HG03442 (cell line): ENCODE results near the gene ISL1.

Experiments used
- ATAC-seq: cut with Tn5 transposase; IDR thresholded peaks from one replicate; pipeline ENCODE4 v1.9.1; 2021; ENCODE audit warnings: mild to moderate bottlenecking, moderate library complexity; ENCODE audit not compliant: unreplicated experiment

Gene ISL1

GRCh38 chr5:51386916-51387883 is 4.0 kb downstream of the ISL1 start:
- no peak for ATAC-seq

- ATAC-seq = no peak
Measured at GRCh38 chr5:51387884-51388275, 4.6 kb downstream of the ISL1 start.

DNA sequence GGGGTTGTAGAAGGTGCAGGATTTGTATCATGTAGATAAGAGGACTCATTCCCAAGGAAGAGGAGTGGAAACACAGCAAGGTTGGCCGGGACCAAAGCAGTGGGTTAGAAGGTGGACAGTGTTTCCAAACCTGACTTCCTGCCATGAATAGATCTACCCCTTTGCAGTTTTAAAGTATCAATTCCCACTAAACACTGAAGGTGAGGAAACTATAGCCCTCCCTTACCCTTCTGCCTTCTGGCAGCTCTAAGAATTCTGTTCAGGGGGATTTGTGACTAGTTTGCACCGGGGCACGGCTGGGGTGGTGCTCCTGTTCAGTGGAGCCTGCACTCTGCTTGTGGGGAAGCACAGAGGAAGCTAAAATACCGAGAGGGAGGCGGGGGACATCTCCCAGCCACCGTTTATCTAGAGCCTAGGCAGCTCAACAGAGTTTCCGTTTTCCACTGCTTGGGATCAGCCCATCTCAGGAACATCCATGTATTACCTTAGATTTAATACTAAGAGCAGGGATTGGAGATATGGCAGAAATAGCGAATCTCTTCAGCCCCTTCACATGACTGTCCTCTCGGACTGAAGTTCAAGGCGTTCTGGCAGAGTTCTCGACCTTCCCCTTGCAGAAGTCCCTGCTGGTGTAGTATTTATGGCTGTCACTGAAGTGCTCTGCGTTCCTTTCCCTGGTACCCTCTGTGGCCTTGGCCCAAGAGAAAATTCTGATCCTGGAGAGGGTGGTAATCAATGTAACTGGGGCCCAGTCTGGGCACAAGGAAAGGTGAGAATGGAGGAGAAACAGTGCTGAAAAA is 5.4 kb downstream of the ISL1 start:
- no peak for ATAC-seq

- ATAC-seq = no peak
Measured at GRCh38 chr5:51389288-51389576, 6.0 kb downstream of the ISL1 start.

GRCh38 chr5:51389577-51390463 is 6.6 kb downstream of the ISL1 start:
- ATAC-seq = no peak

- no peak for ATAC-seq
Measured at GRCh38 chr5:51391175-51391574, 7.9 kb downstream of the ISL1 start.

GRCh38 chr5:51392689-51393199 is 9.5 kb downstream of the ISL1 start:
- ATAC-seq = no peak

DNA sequence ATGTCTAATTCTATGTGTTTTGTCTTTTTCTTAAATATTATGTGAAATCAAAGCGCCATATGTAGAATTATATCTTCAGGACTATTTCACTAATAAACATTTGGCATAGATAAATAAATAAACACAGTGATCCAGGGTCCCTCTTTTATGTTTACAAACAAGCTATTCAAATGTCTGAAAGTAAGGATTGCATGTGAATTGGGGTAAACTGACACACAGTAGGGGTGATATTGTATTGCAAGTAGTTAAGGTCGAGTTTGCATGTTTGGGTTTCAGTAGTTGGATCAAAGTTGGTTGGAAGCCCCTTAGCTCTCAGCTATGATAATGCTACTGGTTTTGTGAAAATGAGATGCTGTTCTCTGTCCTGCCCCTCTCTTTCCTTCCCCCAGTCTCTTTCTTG is 11.4 kb downstream of the ISL1 start:
- no peak for ATAC-seq

DNA sequence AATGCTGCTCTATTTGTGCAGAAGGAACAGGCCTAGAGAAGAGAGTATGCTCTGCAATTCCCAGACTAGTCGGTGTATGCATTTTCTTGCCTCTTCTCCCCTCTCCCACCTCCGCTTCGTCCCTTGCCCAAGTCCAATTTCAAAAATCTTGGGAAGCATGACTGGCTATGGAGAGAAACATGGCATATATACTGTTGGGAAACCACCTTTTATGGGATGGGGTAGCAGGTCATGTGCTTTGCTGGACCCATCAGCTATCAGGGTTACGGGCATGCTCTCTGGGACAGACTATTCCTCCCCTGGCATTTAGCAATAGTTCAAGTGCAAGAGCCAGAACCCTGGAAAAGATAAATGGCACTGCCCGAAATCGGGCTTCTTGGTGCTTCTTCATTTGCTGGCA is 12.0 kb downstream of the ISL1 start:
- ATAC-seq = no peak

DNA sequence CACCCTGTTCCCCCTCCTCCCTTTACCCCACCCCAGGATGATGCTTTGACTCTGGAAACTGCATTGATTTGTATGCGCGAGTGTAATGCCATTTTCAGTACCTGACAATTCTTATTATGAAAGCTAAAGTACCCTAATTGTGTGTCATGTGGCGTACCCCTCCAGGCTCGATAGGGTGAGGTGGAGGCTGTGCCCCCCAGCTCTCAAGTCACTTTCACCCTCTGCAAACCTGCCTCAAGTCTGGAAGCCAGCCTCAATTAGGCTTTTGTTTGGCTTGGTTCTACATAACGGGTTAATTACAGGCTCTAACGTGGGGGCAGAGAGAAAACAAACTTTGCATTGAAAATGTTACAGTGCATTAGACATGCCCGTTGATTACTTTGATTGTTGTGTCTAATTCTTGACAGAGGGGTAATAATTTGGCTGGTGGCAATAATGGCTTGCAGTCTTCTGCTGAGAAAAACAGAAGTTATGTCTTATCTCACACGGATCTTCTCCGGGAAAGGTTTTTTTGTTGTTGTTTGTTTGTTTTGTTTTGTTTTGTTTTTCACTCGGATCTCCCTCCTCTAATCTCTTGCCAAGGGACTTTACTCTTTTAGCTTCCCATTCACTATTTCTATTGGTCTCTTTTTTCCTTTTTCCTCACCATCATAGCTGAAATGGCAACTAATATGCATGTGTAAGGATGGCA is 12.6 kb downstream of the ISL1 start:
- no peak for ATAC-seq

DNA sequence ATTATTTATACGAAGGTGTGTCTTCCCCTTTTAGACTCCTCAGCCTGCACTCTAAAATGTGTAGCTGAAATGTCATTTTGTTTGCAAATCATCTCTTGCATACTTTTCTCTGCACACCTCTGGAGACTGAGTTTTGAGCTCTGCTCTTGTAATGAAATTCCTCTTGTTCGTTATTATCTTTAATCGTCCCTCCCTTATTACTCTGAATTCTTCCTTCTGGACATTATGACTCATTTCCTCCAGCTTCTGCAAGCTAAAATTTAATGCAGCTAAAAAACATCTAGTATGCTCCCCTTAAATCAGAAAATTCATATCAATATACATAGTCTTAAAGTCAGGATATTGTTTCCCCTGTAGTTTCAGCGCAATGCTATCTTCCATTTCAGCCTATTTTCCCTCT is 13.5 kb downstream of the ISL1 start:
- ATAC-seq = no peak

GRCh38 chr5:51397996-51398395 is 14.7 kb downstream of the ISL1 start:
- ATAC-seq = no peak

DNA sequence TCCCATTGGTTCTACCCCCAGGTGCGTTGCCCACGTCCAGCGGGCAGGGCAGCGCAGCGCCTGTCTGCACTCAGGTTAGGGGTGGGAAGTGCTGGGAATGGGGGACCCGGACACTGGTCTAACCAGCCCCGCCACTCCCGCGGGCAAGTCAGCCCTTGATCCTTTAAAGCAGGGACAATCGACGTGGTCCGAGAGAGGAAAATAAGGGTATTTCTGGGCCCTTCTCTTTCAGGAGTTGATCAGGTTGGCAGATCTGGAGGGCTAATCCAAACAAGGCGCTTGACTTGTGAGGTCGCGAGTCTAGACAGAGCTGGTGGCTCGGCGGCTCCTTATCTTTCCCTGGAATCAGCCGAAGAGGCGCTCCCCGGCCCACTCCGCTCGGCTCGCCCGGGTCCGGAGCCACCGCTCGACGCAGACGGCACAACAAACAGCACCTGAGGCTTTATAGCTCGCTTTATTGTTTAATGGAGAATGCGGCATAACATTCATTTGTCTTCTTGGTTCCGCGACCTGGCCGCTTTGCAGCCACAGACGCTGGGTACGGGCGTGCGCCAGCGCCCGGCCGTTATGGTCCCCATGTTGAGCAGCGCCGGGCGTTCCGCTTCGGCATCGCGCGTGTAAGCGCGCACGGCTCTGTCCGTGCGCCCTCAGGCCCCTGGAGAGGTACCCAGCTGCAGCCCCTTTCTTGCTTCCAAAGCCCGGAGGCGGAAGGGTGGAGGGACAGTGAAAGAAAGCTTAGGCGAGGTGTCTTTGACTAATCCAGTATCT is 15.8 kb downstream of the ISL1 start:
- ATAC-seq = no peak

- ATAC-seq = no peak
Measured at GRCh38 chr5:51399643-51400006, 16.4 kb downstream of the ISL1 start.

GRCh38 chr5:51404255-51404654 is 21.0 kb downstream of the ISL1 start:
- ATAC-seq = no peak

- no peak for ATAC-seq
Measured at GRCh38 chr5:51411921-51412325, 28.7 kb downstream of the ISL1 start.

- no peak for ATAC-seq
Measured at GRCh38 chr5:51414516-51414915, 31.3 kb downstream of the ISL1 start.

GRCh38 chr5:51416149-51416548 is 32.9 kb downstream of the ISL1 start:
- ATAC-seq = no peak

GRCh38 chr5:51433052-51433710 is 49.9 kb downstream of the ISL1 start:
- ATAC-seq = no peak
